HepG2 (cell line): ENCODE data around the gene TUBGCP3. TPM values are rescaled to one million over a fixed set of nuclear protein-coding genes. Genes with fewer than 3 reads are reported as not detected.

Experiments
- ATAC-seq: fragments of 200-7000 bp; cut with Tn5 transposase; 3 replicates; pipeline ENCODE4 v1.9.1; 2020; ENCODE audit warnings: mild to moderate bottlenecking, moderate library complexity
- BruUV-seq: library from RNA; stranded (reverse); fragments of 400-500 nt; replicated peaks from 2 replicates; lab custom pipeline; 2021; lab: Mats Ljungman, UMichigan
- CTCF ChIA-PET: fragments of 300-600 bp; formaldehyde crosslinking; extraction: SDS; loops from one replicate; lab custom pipeline; 2021; ENCODE audit warnings: low total read pairs, inconsistent platforms, low intra/inter-chr PET ratio; lab: Yijun Ruan, JAX
- POLR2A ChIA-PET: fragments of 350-600 bp; sonication (Branson Sonifier 250); formaldehyde crosslinking; loops from one replicate; lab custom pipeline; 2020; ENCODE audit warnings: antibody characterized with exemption, inconsistent platforms; lab: Yijun Ruan, JAX
- DNase-seq: peaks from one replicate; pipeline ENCODE4 v3.0.0-alpha.2; 2015; ENCODE audit warnings: low spot score
- FAIRE-seq: peaks from 3 replicates; lab custom pipeline; 2011; peaks lifted over from hg19 to GRCh38; lab: Jason Lieb, UNC
- H2AFZ ChIP-seq: one replicate; pipeline ENCODE4 v1.6.1; 2011; ENCODE audit warnings: low read length, inconsistent platforms
- H3K27ac ChIP-seq: fragments of 300-600 bp; 3 replicates; pipeline ENCODE4 v1.8.0; 2011; ENCODE audit warnings: mixed run types, mild to moderate bottlenecking, mixed read lengths, low read length, inconsistent platforms; ENCODE audit not compliant: insufficient read depth; ENCODE audit errors: extremely low read length
- H3K27me3 ChIP-seq, 2 experiments: fragments of 200-600 bp in 1 of 2; 2 replicates in 1 of 2; 3 replicates in 1 of 2; pipeline versions ENCODE4 v1.6.0 to v1.8.0; 2011; ENCODE audit warnings: low read length in 2 of 2, mild to moderate bottlenecking in 2 of 2, moderate library complexity in 2 of 2, inconsistent platforms in 1 of 2; ENCODE audit not compliant: insufficient read depth in 2 of 2, control insufficient read depth in 1 of 2
- H3K36me3 ChIP-seq, 2 experiments: fragments of 200-600 bp in 1 of 2; replicated peaks in 1 of 2; 2 replicates in 1 of 2; 3 replicates in 1 of 2; pipeline versions ENCODE4 v1.5.1 to v1.8.0; 2011; ENCODE audit warnings: low read length in 2 of 2, inconsistent platforms in 1 of 2; ENCODE audit not compliant: insufficient read depth in 2 of 2, control insufficient read depth in 1 of 2
- H3K4me1 ChIP-seq: 2 replicates; pipeline ENCODE4 v1.5.1; 2012; ENCODE audit warnings: low read length, inconsistent platforms; ENCODE audit not compliant: insufficient read depth
- H3K4me2 ChIP-seq: 2 replicates; pipeline ENCODE4 v1.6.0; 2011; ENCODE audit warnings: low read depth, low read length, inconsistent platforms
- H3K4me3 ChIP-seq, 3 experiments: fragments of 200-600 bp in 1 of 3; sonication (generic), shearing (Covaris generic) in 1 of 3; replicated peaks in 1 of 3; 2 replicates each; pipeline ENCODE4 v1.5.1; 2011 to 2016; ENCODE audit warnings: low read length in 3 of 3, inconsistent platforms in 2 of 3, low read depth in 2 of 3, mild to moderate bottlenecking in 2 of 3, control low read depth in 1 of 3, mixed read lengths in 1 of 3; ENCODE audit not compliant: insufficient read depth in 1 of 3
- H3K79me2 ChIP-seq: one replicate; pipeline ENCODE4 v1.6.1; 2011; ENCODE audit warnings: low read length, inconsistent platforms; ENCODE audit not compliant: insufficient read depth
- H3K9ac ChIP-seq: 2 replicates; pipeline ENCODE4 v1.6.0; 2011; ENCODE audit warnings: mild to moderate bottlenecking, low read depth, low read length, inconsistent platforms; ENCODE audit not compliant: insufficient read depth
- H3K9me3 ChIP-seq: 2 replicates; pipeline ENCODE4 v1.5.1; 2012; ENCODE audit warnings: mild to moderate bottlenecking, low read length
- H4K20me1 ChIP-seq: 2 replicates; pipeline ENCODE4 v1.6.0; 2011; ENCODE audit warnings: inconsistent platforms, mild to moderate bottlenecking, low read length, moderate library complexity; ENCODE audit not compliant: insufficient read depth
- FOXA1 ChIP-seq, 2 experiments: fragments of 450-650 bp in 1 of 2; sonication (generic) in 1 of 2; formaldehyde crosslinking in 1 of 2; IDR thresholded peaks; 2 replicates each; pipeline versions ENCODE4 v1.4.0 to v1.6.1; 2016 to 2020; ENCODE audit warnings: missing genetic modification reagents in 1 of 2
- SMC3 ChIP-seq: IDR thresholded peaks from 2 replicates; pipeline ENCODE4 v1.6.1; 2011; ENCODE audit warnings: low read length, improper control_type of control experiment
- STAG1 ChIP-seq: sonication (generic); formaldehyde crosslinking; IDR thresholded peaks from 2 replicates; pipeline ENCODE4 v1.4.0; 2020; ENCODE audit warnings: missing genetic modification reagents
- TEAD3 ChIP-seq: optimal IDR thresholded peaks from 2 replicates; pipeline ENCODE3; 2016; ENCODE audit warnings: borderline replicate concordance
- ZBTB3 ChIP-seq: sonication (generic); formaldehyde crosslinking; IDR thresholded peaks from 2 replicates; pipeline ENCODE4 v1.4.0; 2020; ENCODE audit warnings: low read depth, mild to moderate bottlenecking, moderate library complexity, missing genetic modification reagents, borderline replicate concordance
- ZNF264 ChIP-seq: sonication (generic); formaldehyde crosslinking; IDR thresholded peaks from 2 replicates; pipeline ENCODE4 v1.4.0; 2020; ENCODE audit warnings: missing genetic modification reagents
- ZNF747 ChIP-seq: sonication (generic); formaldehyde crosslinking; IDR thresholded peaks from 2 replicates; pipeline ENCODE4 v1.8.1; 2023; ENCODE audit warnings: missing genetic modification reagents, mild to moderate bottlenecking, borderline replicate concordance
- WGBS: methylation state at CpG from one replicate; pipeline ENCODE4 v1.1.6; 2017; ENCODE audit warnings: low lambda C conversion rate; 5-methylcytosine and 5-hydroxymethylcytosine counted together
- in situ Hi-C: cut with HindIII; loops from 2 replicates; pipeline ENCODE4 v1.10.0; 2017; ENCODE audit warnings: low pct_unique_long_range_greater_than_20kb; ENCODE audit not compliant: extremely low pct_ligation_motif_present
- intact Hi-C: fragments of 100-400 bp; cut with micrococcal nuclease; formaldehyde crosslinking; loops from one replicate; pipeline ENCODE4 v1.10.0; 2022; ENCODE audit not compliant: unreplicated experiment
- polyA plus RNA-seq, 8 experiments: library from polyadenylated mRNA; depleted of rRNA in 3 of 8; stranded (reverse) in 7 of 8; unstranded in 1 of 8; fragments of >200 nt; fragmentation: Illumina TruSeq in 4 of 8; extraction: Trizol in 4 of 8; gene quantifications; 2 replicates each; pipeline versions ENCODE4 v1.2.1 to v1.2.3, GENCODE V29; 2011 to 2016; ENCODE audit warnings: low read depth in 4 of 8, missing spikeins in 1 of 8, mixed read lengths in 1 of 8; ENCODE audit not compliant: insufficient read depth in 1 of 8
- total RNA-seq, 5 experiments: library from RNA; depleted of rRNA; stranded (reverse); fragments of >200 nt; fragmentation: Illumina TruSeq; extraction: Trizol; gene quantifications; 2 replicates each; pipeline ENCODE4 v1.2.3, GENCODE V29; 2016; ENCODE audit warnings: low read depth in 1 of 5
- TF ChIP-seq, protein P1 (sequence below): sonication (generic); formaldehyde crosslinking; IDR thresholded peaks from 2 replicates; pipeline ENCODE4 v1.5.0; 2020; ENCODE audit warnings: mild to moderate bottlenecking, missing genetic modification reagents, moderate library complexity

TUBGCP3 gene
- total and polyA plus RNA-seq, 2 of the 13 experiments (the other 11 are each of a cell fraction or from before 2014, with no cell fraction given), result 12.6 to 15.5 TPM

DNA sequence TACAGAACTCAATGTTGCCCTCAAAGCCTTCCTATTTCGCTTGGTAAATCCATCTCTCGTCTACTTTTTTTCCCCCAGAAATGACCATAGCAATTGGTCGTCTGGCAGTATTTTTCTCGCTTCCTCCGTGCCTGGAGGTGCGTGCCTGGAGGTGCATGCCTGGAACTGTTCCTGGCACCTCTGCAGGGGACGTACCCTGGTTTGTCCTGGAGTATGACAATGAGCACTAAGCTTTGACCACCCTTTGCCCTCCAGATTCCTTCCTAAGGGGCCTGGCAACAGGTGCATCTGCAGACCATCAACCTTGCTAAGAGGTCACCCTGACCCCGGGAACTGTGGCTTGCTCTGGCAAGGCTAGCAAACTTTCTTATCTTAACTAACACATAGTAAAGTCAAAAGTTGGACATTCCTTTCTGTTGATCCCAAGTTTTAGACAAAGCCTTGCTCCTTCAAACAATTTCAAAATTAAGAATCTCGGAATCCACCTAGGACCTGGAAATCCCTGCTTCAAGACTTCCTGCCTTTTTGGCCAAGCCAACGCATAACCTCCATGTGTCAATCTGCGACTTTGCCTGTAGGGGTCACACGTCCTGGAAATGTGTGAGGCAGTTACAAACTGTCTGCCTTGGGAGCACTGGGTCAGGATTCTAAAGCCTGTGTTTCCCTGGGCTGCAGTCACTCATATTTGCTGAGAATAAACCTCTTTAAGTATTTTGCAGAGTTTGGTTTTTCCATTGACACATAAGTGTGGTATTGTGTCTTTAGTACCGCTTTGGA, 28.8 kb upstream of the TUBGCP3 start:
- peaks cover 11% of the 10 kb centered on the region for H3K4me1 ChIP-seq
- H3K36me3 ChIP-seq, result no peaks in the 10 kb centered on the region
- ChIA-PET CTCF (no interaction called here), POLR2A (no interaction called here)
- no peaks in the 10 kb centered on the region for H3K9me3 ChIP-seq
- H3K4me2 ChIP-seq, result no peak overlapping the region
- DNase-seq (peak; percentile 35), FAIRE-seq (peak; percentile 90), ATAC-seq (peak; percentile 85)
- H3K27ac ChIP-seq, result no peak overlapping the region
- TF ChIP-seq ZNF264 (CRISPR knock-in tag) (no peak), ZBTB3 (no peak), TEAD3 (CRISPR knock-in tag) (peak; percentile 40), FOXA1 (IDR thresholded peaks at IDR 0.05) (no peak), FOXA1 (CRISPR knock-in tag; IDR thresholded peaks at IDR 0.05) (0 out of 2 replicates have a peak, but pooled peaks have one; percentile 11), ZNF747 (CRISPR knock-in tag) (no peak), STAG1 (CRISPR knock-in tag) (peak; percentile 73), SMC3 (peak; percentile 24; the same call in 1 of the 2 replicates)
- TF ChIP-seq, protein P1, sequence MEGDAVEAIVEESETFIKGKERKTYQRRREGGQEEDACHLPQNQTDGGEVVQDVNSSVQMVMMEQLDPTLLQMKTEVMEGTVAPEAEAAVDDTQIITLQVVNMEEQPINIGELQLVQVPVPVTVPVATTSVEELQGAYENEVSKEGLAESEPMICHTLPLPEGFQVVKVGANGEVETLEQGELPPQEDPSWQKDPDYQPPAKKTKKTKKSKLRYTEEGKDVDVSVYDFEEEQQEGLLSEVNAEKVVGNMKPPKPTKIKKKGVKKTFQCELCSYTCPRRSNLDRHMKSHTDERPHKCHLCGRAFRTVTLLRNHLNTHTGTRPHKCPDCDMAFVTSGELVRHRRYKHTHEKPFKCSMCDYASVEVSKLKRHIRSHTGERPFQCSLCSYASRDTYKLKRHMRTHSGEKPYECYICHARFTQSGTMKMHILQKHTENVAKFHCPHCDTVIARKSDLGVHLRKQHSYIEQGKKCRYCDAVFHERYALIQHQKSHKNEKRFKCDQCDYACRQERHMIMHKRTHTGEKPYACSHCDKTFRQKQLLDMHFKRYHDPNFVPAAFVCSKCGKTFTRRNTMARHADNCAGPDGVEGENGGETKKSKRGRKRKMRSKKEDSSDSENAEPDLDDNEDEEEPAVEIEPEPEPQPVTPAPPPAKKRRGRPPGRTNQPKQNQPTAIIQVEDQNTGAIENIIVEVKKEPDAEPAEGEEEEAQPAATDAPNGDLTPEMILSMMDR (CRISPR knock-in tag), result peak; percentile 75
- no peaks in the 10 kb centered on the region for H3K79me2 ChIP-seq
- intact Hi-C loops, result loop anchor here (1.0 to 5.0 kb wide), 2 partner anchors 258 to 639 kb away; no protein-coding TSS in a partner anchor
- H2AFZ ChIP-seq, result no peak overlapping the region
- in situ Hi-C loops, result no loop called here
- peaks cover 7 to 62% of the 10 kb centered on the region in 2 experiments for H3K27me3 ChIP-seq
- WGBS, result 32% methylated on average over 12 of the region's 13 CpGs
- no peak overlapping the region for H3K9ac ChIP-seq
- no peaks in the 10 kb centered on the region; the same call in 1 of the 2 replicates for H4K20me1 ChIP-seq
- H3K4me3 ChIP-seq, result no peak overlapping the region
- no TSS peak for BruUV-seq
